NCI-H82 (cell line): ENCODE data around the gene KRTAP5-4.

ENCODE experiments used
- DNase-seq: peaks from one replicate; lab custom pipeline; 2025; lab: John Stamatoyannopoulos, UW

Gene KRTAP5-4

GRCh38 chr11:1572197-1573076 lies 49.5 kb downstream of the KRTAP5-4 start, which contains the start of gene DUSP8:
DUSP8 (minus strand) TSS chr11:1572271; CDS start chr11:1565826, 6,445 bp downstream.
- peak; percentile 72 for DNase-seq

GRCh38 chr11:1571760-1572196 lies 50.2 kb downstream of the KRTAP5-4 start:
- DNase-seq: no peak
